ENCODE data around the gene FAM217A. TPM values are rescaled to one million over a fixed set of nuclear protein-coding genes. Genes with fewer than 3 reads are reported as not detected.

Gene FAM217A
- total RNA-seq, 2 experiments from 2014 or later = not detected

DNA sequence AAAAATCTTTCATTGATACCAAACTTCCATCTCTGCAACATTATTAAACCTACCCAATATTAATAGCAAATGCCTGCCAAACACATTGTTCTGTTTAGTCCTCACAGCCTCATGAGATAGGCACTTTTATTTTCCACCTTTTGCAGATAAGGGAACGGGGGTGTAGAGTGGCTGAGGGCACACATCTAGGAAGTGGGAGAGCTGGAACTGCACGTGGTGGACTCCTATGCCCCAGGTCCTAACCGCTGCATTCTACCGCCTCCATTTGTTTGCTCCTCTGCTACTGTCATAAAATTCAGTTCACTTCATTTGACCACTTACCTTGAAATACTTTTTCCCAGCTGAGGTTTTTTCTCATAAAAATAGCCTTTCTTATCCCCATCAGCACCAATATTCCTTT lies 7.6 kb downstream of the FAM217A start:
- Mint-ChIP-seq H3K4me3 (no peak overlapping the region), H3K27ac (no peak overlapping the region), H3K27me3 (peaks cover 2% of the 10 kb centered on the region), H3K4me1 (ENCODE audit: low read depth) (no peaks in the 10 kb centered on the region), H3K36me3 (no peaks in the 10 kb centered on the region), H3K9me3 (no peaks in the 10 kb centered on the region)
- intact Hi-C loops (cut with micrococcal nuclease) = no loop called here
- POLR2A ChIA-PET = no interaction called here
- DNase-seq = no peak
- CTCF ChIA-PET = interaction anchor here (0.5 kb wide), 1 partner anchor 102 kb away, joined by 5 read pairs; no protein-coding TSS in a partner anchor

DNA sequence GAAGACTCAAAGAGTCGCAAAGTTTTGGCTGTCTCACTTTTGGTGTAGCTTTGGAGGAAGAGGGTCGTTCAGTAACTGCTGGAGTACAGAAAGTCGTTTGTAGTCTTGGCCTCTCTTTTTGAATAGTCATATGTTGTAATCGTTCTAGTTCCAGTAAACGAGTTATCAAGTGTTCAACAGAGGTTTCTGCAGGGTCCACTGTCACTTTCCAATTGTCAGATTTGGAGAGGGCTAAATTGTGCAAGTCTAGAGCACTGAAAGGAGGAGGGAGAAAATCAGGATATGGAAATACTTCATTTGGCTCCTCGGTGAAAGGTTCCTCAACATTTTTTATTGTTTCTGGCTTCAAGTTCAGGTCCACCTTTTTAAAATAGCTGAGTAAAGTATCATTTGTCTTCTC lies 9.7 kb downstream of the FAM217A start:
- Mint-ChIP-seq H3K9me3 (no peaks in the 10 kb centered on the region), H3K4me3 (no peak overlapping the region), H3K36me3 (peaks cover 11% of the 10 kb centered on the region), H3K4me1 (ENCODE audit: low read depth) (no peaks in the 10 kb centered on the region), H3K27ac (no peak overlapping the region), H3K27me3 (no peaks in the 10 kb centered on the region)
- POLR2A ChIA-PET = no interaction called here
- DNase-seq = no peak
- CTCF ChIA-PET = no interaction called here
- intact Hi-C loops (cut with micrococcal nuclease) = no loop called here

DNA sequence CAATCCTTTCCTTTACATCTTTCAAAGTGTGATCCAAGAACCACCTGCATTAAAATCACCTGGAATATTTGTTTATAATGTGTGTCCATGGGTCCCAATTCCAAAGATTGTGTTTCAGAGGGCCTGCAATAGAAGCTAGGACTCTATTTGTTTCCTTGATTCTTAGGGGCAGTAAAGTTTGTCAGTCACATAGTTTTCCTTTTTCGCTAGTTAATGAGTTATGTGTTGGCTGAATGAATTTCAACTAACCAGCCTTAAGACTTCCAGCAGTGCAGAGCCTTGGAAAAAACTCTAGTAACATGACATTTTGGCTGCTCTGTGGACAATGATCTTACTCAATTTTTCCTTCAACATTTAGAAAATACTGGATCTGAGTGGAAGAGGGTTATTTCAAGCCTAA lies 11.3 kb downstream of the FAM217A start:
- Mint-ChIP-seq H3K36me3 (peaks cover 20% of the 10 kb centered on the region), H3K27me3 (no peaks in the 10 kb centered on the region), H3K4me1 (ENCODE audit: low read depth) (no peaks in the 10 kb centered on the region), H3K9me3 (no peaks in the 10 kb centered on the region), H3K4me3 (no peak overlapping the region), H3K27ac (no peak overlapping the region)
- intact Hi-C loops (cut with micrococcal nuclease) = no loop called here
- no peak for DNase-seq
- ChIA-PET CTCF (interaction anchor here (0.7 kb wide), 1 partner anchor 88 kb away, joined by 3 read pairs; no protein-coding TSS in a partner anchor), POLR2A (no interaction called here)

DNA sequence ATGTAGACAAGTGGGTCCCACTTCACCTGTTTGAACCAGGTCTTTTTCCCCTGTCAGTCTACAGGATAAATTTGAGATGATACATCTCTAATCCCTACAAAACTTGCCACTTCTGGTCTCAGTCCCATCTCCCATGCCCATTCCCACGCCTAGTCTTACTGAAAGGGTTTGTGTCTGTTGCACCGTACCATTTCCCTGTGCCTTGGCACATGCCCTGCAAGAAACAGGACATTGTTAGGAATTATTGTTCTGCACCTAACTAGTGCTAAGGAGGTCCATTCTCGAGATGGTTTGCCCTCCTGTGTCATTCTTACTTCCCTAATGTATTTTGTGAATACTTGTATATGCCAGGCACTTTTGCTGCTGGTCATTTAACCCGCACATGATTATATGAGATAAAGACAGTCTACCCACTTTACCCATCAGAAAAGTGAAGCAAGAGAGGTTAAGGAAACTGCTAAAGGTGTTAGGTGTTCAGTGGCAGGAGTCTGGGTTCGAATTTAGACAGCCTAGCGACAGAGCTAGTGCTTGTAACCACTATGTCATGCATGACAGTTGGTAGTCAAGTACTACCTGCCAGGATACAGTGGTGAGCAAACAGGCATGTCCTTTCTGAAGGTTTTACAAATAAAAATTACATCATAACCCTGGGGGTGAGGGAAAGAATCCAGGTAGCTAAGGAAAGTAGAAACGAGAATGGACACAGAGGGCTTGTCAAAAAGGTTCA lies 12.7 kb downstream of the FAM217A start:
- ChIA-PET CTCF (no interaction called here), POLR2A (no interaction called here)
- Mint-ChIP-seq H3K9me3 (no peaks in the 10 kb centered on the region), H3K4me1 (ENCODE audit: low read depth) (no peaks in the 10 kb centered on the region), H3K36me3 (peaks cover 26% of the 10 kb centered on the region), H3K27me3 (no peaks in the 10 kb centered on the region), H3K27ac (no peak overlapping the region), H3K4me3 (no peak overlapping the region)
- intact Hi-C loops (cut with micrococcal nuclease) = no loop called here
- DNase-seq = no peak

DNA sequence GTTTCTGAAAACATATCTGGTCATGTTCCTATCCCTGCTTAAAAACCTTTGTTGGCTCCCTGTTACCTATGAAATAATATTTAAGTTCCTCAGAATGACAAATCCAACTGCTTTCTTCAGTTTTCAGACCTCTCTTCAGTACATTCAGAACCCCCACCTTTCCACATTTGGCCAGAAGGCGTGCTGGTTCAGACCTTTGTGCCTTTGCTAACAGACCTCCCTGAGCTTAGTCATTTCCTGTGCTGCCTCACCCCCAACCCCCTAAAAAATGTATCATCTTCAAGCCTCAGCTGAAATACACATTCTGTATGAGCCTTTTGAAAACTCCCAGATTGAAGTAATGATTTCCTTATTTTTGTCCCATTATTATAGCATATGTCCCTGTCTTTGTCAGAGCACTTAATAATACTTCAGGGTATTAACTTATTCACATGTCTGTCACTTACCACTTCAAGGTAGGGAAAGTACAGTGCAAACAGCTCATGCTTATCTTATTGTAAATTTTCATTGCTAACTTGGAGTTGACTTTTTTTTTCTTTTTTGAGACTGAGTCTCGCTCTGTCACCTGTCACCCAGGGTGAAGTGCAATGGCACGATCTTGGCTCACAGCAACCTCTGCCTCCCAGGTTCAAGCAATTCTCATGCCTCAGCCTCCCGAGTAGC lies 19.7 kb downstream of the FAM217A start:
- Mint-ChIP-seq H3K36me3 (peaks cover 57% of the 10 kb centered on the region), H3K4me3 (peak overlapping the region; percentile 26), H3K4me1 (ENCODE audit: low read depth) (peaks cover 30% of the 10 kb centered on the region), H3K9me3 (no peaks in the 10 kb centered on the region), H3K27me3 (no peaks in the 10 kb centered on the region), H3K27ac (peak overlapping the region; percentile 95)
- intact Hi-C loops (cut with micrococcal nuclease) = loop anchor here (1.0 to 5.0 kb wide), 4 partner anchors 37 to 153 kb away; partner anchors contain the start of gene ECI2
- ChIA-PET POLR2A (interaction anchor here (0.7 to 1.5 kb wide), 5 partner anchors 9 to 81 kb away, joined by 3 to 7 read pairs (median 4); a partner anchor contains a TSS), CTCF (interaction anchor here (0.6 to 1.7 kb wide), 7 partner anchors 23 to 151 kb away, joined by 3 to 12 read pairs (median 4); a partner anchor contains a TSS)
- DNase-seq = peak; percentile 80

DNA sequence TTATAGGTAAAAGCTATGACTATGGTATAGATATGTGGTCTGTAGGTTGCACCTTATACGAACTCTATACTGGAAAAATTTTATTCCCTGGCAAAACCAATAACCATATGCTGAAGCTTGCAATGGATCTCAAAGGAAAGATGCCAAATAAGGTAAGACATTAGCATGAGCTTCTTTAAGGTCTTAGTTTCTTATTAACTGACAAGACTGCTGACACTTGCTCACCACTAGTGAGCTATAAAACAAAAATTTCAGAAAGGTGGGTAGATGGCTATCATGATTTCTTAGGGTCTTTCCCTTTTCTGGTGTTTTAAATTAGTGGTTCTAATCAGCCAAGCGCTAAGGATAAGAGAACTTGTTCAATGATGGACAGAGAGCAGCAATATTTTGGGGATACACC lies 21.9 kb downstream of the FAM217A start:
- DNase-seq = no peak
- intact Hi-C loops (cut with micrococcal nuclease) = loop anchor here (5.0 kb wide), 2 partner anchors 35 to 155 kb away; a partner anchor contains a TSS
- CTCF ChIA-PET = interaction anchor here (1.1 to 4.1 kb wide), 3 partner anchors 11 to 98 kb away, joined by 4 to 25 read pairs (median 5); no protein-coding TSS in a partner anchor
- Mint-ChIP-seq H3K36me3 (peaks cover 54% of the 10 kb centered on the region), H3K4me3 (no peak overlapping the region), H3K9me3 (no peaks in the 10 kb centered on the region), H3K4me1 (ENCODE audit: low read depth) (peaks cover 30% of the 10 kb centered on the region), H3K27me3 (no peaks in the 10 kb centered on the region), H3K27ac (peak overlapping the region; percentile 4)
- POLR2A ChIA-PET = interaction anchor here (0.8 kb wide), 1 partner anchor 79 kb away, joined by 3 read pairs; no protein-coding TSS in a partner anchor

DNA sequence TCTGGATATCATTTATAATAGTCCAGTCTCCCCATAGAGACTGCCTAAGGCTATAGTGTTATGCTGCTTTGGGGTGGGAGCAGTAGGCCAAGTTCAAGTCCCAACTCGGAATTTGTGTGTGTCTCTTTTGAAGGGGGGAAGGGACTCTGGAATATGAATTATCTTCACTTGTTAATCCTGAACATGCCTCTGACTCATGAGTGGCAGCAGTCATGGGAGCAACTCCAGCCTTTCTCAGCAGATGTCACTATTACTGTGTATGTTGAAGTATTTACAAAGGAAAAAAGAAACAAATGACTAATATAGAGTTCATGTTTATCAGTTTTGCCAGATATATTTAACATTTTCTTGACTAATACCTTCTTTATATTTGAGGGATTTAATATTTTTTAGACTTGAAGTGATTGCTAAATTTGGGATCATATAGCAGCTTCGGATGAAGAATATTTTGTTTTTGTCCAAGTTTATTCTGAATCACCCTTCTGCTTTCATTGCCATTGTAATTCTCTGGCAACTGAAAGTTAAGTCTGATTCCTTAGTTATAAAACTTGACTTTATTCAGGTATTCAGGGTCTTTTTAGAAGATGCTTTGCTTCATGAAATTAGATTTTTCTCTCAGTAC lies 23.4 kb downstream of the FAM217A start:
- Mint-ChIP-seq H3K36me3 (peaks cover 49% of the 10 kb centered on the region), H3K4me1 (ENCODE audit: low read depth) (peaks cover 30% of the 10 kb centered on the region), H3K27ac (no peak overlapping the region), H3K9me3 (no peaks in the 10 kb centered on the region), H3K27me3 (no peaks in the 10 kb centered on the region), H3K4me3 (no peak overlapping the region)
- POLR2A ChIA-PET = no interaction called here
- intact Hi-C loops (cut with micrococcal nuclease) = loop anchor here (1.0 to 5.0 kb wide), 3 partner anchors 33 to 157 kb away; a partner anchor contains a TSS
- CTCF ChIA-PET = interaction anchor here (0.7 to 4.1 kb wide), 6 partner anchors 72 to 305 kb away, joined by 3 to 25 read pairs (median 4); no protein-coding TSS in a partner anchor
- DNase-seq = no peak

DNA sequence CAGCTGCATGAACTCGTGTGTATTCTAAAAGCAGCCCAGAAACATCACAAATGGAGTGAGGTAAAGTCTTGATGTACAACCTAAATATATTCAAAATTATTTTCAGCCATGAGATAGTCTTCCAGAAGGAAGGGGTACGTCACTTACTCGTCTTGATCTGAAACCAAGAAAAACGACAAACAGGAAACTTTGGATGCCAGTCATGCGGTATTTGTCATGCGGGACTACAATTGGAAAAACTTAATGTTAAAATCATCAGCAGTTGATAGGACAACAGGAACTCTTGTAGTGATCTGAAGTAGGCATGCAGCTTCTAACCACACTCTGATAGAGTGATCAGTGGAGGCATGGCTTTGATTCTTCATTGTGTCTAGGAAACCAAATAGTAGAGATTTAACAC lies 29.7 kb downstream of the FAM217A start:
- Mint-ChIP-seq H3K4me1 (ENCODE audit: low read depth) (no peaks in the 10 kb centered on the region), H3K9me3 (no peaks in the 10 kb centered on the region), H3K27ac (no peak overlapping the region), H3K4me3 (no peak overlapping the region), H3K36me3 (peaks cover 42% of the 10 kb centered on the region), H3K27me3 (no peaks in the 10 kb centered on the region)
- no peak for DNase-seq
- ChIA-PET POLR2A (interaction anchor here (1.3 kb wide), 1 partner anchor 9 kb away, joined by 4 read pairs; no protein-coding TSS in a partner anchor), CTCF (interaction anchor here (1.2 kb wide), 1 partner anchor 13 kb away, joined by 4 read pairs; no protein-coding TSS in a partner anchor)
- intact Hi-C loops (cut with micrococcal nuclease) = no loop called here

DNA sequence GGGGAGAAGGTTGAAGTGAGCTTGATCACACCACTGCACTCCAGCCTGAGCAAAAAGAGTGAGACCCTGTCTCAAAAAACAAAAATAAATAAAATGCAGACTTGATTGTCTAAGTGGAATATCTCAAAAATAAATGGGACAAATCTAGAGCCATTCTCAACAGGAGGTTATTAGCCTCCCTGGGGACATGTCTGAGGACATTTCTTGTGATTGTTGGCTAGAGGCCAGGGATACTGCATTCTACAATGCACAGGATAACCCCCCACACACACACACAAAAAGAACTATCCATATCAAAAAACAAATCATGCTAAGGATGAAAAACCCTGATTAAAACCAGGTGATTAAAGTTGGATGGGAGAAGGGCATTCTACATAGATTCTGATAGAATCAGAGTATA lies 37.5 kb downstream of the FAM217A start:
- Mint-ChIP-seq H3K4me1 (ENCODE audit: low read depth) (peaks cover 25% of the 10 kb centered on the region), H3K27me3 (no peaks in the 10 kb centered on the region), H3K4me3 (no peak overlapping the region), H3K27ac (no peak overlapping the region), H3K9me3 (no peaks in the 10 kb centered on the region), H3K36me3 (peaks cover 63% of the 10 kb centered on the region)
- DNase-seq = no peak
- intact Hi-C loops (cut with micrococcal nuclease) = no loop called here
- CTCF ChIA-PET = no interaction called here
- POLR2A ChIA-PET = no interaction called here

DNA sequence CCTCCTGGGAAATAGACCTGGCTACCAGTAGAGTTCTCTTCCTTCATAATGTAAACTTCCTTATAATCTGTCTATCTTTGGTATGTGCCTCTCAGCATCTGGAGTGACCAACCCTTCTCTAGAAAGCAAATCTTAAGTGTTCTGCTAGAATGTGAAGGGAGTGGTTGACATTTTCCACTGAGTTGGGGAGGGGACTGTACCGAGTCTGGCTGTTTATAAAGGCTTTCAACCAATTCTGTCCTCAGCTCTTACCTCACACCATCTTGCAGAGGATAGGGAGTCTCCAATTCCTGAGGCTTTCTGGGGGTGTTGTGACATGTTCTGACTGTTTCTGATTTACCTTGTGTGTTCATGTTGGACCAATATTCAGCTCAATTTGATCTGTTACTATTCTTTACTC lies 39.6 kb downstream of the FAM217A start:
- H3K4me3 Mint-ChIP-seq = no peak overlapping the region
- no peaks in the 10 kb centered on the region for H3K9me3 Mint-ChIP-seq
- CTCF ChIA-PET = interaction anchor here (0.8 kb wide), 1 partner anchor 15 kb away, joined by 3 read pairs; no protein-coding TSS in a partner anchor
- POLR2A ChIA-PET = no interaction called here
- H3K36me3 Mint-ChIP-seq = peaks cover 66% of the 10 kb centered on the region
- no peak overlapping the region for H3K27ac Mint-ChIP-seq
- H3K4me1 Mint-ChIP-seq (ENCODE audit: low read depth) = peaks cover 37% of the 10 kb centered on the region
- intact Hi-C loops (cut with micrococcal nuclease) = no loop called here
- no peaks in the 10 kb centered on the region for H3K27me3 Mint-ChIP-seq
- DNase-seq = no peak

DNA sequence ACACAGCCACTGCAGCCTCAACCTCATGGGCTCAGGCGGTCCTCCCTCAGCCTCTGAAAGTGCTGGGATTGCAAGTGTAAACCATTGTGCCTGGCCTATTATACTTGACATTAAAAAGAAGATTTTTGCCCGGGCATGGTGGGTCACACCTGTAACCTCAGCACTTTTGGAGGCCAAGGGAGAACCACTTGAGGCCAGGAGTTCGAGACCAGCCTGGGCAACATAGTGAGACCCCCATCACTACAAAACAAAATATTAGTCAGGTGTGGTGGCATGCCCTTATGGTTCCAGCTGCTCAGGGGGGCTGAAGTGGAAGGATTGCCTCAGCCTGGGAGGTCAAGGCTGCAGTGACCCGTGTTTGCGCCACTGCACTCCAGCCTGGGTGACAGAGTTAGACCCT lies 42.4 kb downstream of the FAM217A start:
- no peak for DNase-seq
- intact Hi-C loops (cut with micrococcal nuclease) = no loop called here
- H3K4me1 Mint-ChIP-seq (ENCODE audit: low read depth) = peaks cover 61% of the 10 kb centered on the region
- POLR2A ChIA-PET = interaction anchor here (1.3 kb wide), 1 partner anchor 15 kb away, joined by 3 read pairs; a partner anchor contains a TSS
- CTCF ChIA-PET = interaction anchor here (0.7 to 1.0 kb wide), 2 partner anchors 12 to 23 kb away, joined by 4 to 6 read pairs; no protein-coding TSS in a partner anchor
- H3K27ac Mint-ChIP-seq = peak overlapping the region; percentile 58
- H3K27me3 Mint-ChIP-seq = no peaks in the 10 kb centered on the region
- no peak overlapping the region for H3K4me3 Mint-ChIP-seq
- H3K36me3 Mint-ChIP-seq = peaks cover 63% of the 10 kb centered on the region
- H3K9me3 Mint-ChIP-seq = no peaks in the 10 kb centered on the region

DNA sequence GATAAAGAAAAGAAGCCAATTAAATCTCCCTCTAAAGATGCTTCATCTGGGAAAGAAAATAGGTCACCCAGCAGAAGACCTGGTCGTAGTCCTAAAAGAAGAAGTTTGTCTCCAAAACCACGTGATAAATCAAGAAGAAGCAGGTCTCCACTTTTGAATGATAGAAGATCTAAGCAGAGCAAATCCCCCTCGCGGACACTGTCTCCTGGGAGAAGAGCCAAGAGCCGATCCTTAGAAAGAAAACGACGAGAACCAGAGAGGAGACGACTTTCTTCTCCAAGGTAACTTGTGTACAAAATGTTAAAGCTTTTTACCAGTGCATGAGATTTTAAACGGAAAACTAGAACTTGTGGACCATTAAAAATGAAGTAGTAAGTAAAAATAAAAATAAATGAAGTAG lies 46.5 kb downstream of the FAM217A start:
- Mint-ChIP-seq H3K36me3 (peaks cover 56% of the 10 kb centered on the region), H3K4me1 (ENCODE audit: low read depth) (peaks cover 78% of the 10 kb centered on the region), H3K27ac (no peak overlapping the region), H3K9me3 (no peaks in the 10 kb centered on the region), H3K4me3 (no peak overlapping the region), H3K27me3 (no peaks in the 10 kb centered on the region)
- POLR2A ChIA-PET = no interaction called here
- intact Hi-C loops (cut with micrococcal nuclease) = no loop called here
- no peak for DNase-seq
- CTCF ChIA-PET = no interaction called here

Measured in activated CD4-positive, alpha-beta memory T cell treated with anti-CD3 and anti-CD28 coated beads for 36 hours (primary cell).